HG02973 (cell line): Measurements from ENCODE around the gene MIS18A.
"Not testable (repeated sequence)": the region's sequence is repeated elsewhere in the genome, so short reads cannot be mapped to it uniquely, and the experiment has no call there.

Source experiments
- ATAC-seq: cut with Tn5 transposase; IDR thresholded peaks from one replicate; pipeline ENCODE4 v1.9.1; 2021; ENCODE audit warnings: moderate library complexity; ENCODE audit not compliant: unreplicated experiment

Gene MIS18A

DNA sequence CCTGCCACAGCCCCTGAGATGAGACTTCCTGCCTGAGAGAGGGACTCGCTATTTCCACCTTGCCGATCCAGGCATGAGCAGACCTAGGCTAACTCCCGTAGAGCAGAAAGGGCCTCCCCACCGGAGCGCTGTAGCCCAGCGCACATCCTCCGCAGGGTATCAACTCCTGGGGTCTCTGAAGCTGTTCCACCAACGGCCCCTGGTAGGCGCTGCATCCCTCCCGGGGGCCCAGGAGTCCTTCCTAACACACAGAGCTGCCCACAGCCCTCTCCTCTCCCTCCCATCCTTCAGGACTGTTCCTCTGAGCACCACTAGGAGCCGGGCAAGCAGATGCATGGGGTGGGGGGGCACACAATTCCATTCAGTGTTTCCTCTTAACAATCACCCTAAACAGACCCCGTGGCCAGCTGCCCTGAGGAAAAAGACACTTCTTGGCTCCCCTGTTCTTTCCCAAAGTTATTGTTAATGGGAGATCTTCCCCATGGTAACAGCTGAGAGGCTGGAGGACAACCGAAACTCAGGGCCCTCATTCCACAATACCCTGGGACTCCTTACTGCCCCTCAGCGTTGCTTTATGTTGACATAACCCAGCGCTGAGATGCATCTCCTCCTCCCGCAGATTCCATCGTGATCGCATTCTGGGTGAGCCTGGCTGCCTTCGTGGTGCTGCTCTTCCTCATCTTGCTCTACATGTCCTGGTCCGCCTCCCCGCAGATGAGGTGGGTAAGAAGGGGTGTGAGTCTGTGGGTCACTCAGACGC, 27.4 kb upstream of the MIS18A start:
- no peak for ATAC-seq

DNA sequence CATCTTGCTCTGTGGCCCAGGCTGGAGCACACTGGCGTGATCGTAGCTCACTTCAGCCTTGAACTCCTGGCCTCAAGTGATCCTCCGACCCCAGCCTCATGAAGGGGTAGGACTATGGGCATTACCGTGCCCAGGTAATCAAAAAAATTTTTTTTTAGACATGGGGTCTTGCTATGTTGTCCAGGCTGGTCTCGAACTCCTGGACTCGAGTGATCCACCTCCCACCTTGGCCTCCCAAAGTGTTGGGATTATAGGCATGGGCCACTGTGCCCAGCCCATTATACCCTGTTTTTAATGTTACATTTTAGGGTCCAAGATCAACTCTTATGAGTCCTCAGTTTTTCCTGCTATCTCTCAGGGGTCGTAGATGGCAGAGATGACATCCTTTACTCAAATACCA, 26.1 kb upstream of the MIS18A start:
- ATAC-seq, result no peak

DNA sequence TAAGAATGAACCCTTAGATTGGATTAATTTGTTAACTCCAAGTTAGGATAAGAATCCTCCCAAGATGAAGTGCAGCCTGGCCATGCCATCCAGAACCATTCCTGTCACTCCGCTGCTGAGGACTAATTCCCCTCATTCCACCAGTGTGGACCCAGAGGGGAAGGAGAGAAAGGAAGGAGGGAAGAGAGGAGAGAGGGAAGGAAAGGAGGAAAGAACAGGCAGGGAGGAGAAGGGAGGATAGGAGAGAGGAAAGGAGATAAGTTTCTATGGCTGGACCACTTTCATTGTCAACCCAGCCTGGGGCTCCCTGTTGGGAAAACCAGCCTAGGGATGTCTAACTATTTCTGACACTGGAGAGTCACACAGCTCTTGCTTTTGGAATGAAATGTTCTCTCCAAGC, 24.5 kb upstream of the MIS18A start:
- ATAC-seq, result no peak

DNA sequence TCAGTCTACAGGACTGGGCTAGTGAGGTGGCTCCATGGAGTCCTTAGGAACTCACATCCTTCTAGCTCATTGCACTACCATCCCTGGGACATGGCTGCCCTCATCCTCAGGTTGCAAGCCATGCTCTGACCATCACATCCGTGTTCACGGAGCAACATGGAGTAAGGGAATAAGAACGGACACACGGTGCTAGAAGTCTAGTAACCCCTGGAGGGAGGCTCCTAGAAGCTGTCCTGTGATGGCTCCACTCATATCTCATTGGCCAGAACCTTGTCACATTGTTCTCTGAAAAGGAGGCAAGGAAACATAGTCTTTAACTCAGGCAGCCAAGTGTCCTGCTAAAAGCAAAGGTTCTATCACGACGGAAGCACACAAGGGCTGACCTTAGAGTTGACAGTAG, 23.7 kb upstream of the MIS18A start:
- no peak for ATAC-seq

DNA sequence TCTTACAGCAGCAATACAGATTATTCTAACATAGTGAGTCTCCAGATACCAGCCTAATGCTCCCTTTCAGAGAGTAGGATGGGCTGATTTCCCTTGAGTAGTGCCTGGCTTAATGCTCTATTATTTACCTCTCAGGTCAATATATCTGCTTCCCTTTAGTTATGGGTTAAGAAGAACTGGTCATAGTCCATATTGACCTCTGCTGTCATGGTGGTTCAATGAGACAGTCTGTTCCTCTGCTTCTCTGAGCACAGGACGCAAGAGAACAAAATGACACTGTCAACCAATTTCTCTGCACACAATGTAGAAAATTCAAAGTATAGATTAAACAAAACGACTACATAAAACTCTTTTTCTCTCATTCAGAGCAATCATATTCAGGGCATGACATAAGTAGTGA, 22.7 kb upstream of the MIS18A start:
- ATAC-seq, result no peak

DNA sequence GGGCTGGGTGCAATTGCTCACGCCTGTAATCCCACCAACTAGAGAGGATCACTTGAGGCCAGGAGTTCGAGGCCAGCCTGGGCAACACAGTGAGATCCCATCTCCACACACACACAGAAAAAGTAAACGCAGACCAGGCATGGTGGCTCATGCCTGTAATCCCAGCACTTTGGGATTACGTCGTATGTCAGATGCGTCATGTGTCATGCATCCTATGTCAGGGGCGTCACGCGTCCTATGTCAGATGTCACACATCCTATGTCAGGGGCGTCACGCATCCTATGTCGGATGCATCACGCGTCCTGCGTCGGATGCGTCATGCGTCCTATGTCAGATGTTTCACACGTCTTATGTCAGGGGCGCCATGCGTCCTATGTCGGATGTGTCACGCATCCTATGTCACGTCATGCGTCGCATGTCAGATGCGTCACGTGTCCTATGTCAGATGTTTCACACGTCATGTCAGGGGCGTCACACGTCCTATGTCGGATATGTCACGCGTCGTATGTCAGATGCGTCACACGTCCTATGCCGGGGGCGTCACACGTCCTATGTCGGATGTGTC, 21.4 kb upstream of the MIS18A start:
- ATAC-seq, result no peak

DNA sequence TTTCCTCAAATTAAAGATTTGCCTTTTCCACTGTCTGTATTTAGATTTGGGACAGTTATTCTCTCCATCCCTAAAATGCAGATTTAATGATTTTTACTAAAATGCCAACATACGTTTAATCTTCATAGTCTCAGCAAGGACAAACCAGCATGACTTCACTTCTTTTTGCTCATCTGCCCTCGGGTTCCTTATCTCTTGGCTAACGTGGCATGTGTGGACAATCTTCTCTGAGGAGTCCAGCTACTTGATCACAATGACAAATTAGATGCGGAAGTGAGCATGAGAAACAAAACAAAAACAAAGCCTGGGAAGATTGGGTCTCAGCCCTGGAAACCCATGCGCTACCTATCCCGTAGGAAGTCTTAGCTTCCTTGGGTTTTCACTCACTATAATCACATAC, 20.8 kb upstream of the MIS18A start:
- no peak for ATAC-seq

DNA sequence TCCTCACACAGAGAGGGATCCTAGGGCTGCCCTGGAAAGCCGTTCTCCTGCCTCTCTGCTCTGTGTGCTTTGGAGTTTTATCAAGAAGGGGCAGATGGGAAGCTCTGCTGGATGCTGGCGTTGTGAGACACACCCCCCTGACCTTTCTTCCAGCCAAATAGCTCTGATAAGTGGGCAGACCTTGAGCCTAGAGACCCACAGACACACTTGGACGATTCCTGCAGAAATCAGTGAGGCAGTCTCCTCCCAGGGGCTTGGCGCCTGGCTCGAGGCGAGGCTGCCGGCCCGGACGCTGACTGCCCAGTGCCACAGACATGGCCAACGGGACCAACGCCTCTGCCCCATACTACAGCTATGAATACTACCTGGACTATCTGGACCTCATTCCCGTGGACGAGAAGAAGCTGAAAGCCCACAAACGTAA, 19.8 kb upstream of the MIS18A start, which contains the start of gene MRAP:
MRAP (plus strand) TSS at position 198 of the 424 bp plus-strand sequence; CDS start at position 315, 117 bp downstream.
- ATAC-seq, result no peak

DNA sequence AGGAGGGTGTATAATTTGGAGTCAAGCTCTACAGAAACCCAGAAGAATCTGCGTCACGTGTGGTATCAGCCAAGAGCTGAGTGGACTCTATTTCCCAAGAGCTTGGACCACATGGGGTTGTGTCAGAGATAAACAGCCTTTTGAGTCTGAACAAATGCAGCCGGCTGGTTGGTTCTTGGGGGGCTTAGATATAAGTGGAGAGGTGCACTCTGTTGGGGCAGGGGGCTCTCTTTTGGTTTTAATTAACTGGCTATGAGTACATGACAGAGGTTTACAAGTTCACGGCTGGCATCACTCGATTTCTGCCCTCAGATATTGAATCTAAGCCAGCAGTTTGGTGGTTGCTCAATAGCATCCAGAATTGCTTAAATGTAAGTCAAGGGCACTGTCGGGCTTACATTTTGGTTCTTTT, 19.3 kb upstream of the MIS18A start:
- ATAC-seq, result no peak

DNA sequence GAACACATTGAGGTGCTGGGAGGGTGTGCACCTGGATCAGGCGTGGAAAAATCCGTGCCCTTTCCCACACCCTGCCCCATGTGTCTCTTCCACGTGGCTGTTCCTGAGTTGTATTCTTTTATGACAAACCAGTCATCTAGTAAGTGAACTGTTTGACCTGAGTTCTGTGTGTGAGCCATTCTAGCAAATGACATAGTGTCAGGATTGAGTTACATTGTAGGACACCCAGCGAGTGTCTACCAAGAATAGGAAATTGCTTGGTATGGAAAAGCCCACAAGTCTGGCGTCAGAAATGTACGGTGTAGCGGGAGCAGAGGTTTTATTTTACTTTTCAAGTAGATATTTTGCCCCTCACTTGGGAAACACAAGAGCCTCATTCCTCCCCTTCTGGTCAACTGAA, 18.6 kb upstream of the MIS18A start:
- no peak for ATAC-seq

DNA sequence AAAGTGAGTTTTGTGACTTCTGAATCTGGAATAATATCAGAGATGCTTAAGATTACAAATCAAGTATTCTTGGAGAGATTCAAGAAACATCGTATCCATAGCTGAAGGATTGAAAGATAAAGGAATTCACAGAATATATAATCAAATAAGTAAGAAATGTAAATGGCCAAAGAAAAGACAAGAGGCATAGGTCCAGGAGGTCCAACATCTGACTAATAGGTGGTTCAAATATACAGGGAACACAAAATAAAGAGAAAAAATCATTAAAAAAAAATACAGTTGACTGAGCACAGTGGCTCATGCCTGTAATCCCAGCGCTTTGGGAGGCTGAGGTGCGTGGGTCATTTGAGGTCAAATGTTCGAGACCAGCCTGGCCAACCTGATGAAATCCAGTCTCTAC, 6.6 kb upstream of the MIS18A start:
- no peak for ATAC-seq

DNA sequence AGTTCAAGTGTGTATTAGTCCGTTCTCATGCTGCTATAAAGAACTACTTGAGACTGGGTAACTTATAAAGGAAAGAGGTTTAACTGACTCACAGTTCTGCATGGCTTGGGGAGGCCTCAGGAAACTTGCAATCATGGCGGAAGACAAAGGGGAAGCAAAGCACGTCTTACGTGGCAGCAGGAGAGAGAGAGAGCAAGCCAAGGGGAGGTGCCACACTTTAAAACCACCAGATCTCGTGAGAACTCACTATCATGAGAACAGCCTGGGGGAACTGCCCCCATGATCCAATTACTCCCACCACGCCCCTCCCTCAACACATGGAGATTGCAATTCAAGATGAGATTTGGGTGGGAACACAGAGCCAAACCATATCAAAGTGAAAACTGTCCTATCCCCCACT, 4.1 kb upstream of the MIS18A start:
- ATAC-seq, result no peak

DNA sequence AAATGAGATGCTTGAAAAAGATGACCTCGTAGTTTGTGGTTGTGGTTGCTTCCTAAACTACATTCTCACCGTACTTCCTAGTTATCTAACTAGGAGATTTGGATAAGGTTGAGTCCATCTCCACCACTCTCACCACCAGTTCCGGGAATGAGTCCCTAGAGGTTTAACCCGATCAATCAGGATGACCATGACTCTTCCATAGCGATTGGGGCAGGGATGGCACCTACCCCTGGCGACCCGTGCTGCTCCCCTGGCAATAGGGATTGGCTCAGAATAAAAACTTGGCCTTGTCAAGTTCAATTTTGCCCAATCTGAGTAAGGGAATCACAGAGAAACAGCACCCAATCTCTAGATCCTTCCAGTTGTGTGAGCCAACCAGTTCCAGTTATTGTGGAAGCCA, 2.7 kb upstream of the MIS18A start:
- no peak for ATAC-seq

DNA sequence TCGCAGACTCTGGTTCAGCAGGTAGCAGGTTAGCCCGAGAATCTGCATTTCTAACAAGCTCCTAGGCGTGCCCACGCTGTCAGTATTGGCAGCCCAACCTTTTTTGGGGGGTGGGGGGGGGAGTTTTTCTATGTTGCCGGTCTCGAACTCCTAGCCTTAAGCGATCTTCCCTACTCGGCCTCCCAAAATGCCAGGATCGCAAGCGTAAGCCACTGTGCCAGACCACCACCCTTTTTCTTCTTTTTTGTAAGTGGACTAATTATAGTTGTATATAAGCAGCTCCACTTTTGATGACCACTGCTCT, 480 bp upstream of the MIS18A start:
- no peak for ATAC-seq

DNA sequence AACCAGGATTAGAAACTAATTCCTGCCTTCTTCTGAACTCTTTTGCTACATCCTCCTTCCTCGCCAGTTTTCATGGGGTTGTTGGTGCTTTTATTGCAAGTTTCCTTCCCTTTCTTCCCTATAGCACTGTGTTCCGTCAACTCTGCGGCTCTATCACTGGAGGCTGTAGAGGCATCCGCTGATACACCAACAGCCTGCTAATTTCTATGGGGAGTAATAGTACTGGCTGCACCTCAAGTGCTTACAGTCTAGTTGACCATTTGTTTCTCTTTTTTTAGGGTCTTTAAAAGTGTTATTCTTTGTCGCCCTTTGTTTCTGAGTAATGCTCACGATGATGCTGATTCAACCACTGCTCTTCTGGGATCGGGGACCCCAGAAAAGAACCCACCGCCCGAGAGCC, 746 bp downstream of the MIS18A start:
- ATAC-seq, result no peak

DNA sequence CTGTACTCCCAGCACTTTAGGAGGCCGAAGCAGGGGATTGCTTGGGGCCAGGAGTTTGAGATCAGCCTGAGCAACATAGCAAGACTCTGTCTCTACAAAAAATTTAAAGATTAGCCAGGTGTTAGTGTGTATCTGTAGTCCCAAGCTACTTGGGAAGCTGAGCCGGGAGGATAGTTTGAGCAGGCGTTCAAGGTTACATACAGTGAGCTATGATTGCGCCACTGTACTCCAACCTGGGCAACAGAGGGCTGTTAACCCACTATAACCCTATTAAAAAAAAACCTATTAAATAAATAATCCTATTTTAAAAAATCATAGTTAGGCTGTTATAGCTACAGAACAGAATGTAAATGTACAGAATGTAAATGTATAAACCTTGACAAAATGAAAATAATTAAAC, 2.2 kb downstream of the MIS18A start:
- ATAC-seq, result no peak

DNA sequence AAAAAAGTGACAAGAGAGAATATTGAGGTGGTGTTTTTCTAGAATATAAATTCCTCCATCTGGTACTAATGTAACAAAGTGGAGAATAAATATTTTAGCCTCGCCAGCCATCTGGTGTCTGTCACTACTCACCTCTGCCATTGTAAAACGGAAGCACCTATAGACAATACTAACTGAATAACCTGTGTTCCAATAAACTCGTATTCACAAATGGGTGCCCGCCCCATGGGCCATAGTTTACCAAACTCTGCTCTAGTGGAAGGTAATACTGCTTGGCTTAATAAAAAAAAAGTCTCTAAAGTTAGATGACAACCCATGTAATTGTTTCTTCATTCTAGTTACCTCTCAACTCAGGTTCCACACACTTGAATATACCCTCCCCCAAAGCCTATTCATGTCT, 8.1 kb downstream of the MIS18A start:
- ATAC-seq, result no peak

DNA sequence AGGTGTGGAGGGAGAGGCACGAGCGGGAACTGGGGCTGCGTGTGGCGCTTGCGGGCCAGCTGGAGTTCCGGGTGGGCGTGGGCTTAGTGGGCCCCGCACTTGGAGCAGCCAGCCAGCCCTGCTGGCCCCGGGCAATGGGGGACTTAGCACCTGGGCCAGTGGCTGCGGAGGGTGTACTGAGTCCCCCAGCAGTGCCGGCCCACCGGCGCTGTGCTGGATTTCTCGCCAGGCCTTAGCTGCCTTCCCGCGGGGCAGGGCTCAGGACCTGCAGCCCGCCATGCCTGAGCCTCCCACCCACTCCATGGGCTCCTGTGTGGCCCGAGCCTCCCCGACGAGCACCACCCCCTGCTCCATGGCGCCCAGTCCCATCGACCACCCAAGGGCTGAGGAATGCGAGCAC, 13.5 kb downstream of the MIS18A start:
- ATAC-seq, result not testable (repeated sequence)

DNA sequence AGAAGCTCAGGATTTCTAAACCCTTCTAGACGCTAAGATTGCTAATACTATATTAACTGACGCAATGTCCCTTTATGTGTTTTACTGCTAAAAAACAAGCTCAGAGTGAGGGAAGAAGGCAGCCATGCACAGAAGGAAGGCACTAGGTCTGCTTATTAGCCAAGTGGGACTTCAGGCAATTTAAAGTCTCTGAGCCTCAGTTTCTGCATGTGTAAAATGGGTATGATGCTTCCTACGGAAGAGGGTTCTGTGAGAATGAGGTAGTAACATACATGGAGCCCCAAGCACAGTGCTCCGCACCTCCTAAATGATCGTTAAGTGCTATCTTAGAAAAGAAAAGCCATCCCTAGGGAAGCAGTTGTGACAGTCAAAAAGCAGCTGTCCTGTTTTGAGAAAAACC, 16.9 kb downstream of the MIS18A start:
- ATAC-seq, result no peak

DNA sequence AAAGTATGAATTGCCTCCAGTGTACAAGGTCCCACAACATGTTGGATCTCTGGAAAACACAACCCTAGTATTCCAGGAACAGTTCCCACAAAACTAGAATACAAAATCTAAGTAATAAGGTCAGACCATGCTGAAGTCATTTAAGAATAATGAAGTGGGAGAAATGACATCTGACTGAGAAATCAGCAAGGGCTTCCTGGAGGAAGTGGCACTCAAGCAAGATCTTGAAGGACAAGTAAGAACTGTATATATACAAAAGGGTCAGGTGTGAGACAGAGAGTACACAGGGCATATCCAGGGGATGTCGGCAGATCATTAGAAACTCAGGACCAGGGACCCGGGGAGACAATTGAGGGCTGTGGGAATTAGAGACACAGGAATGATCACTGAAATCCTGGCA, 18.7 kb downstream of the MIS18A start:
- ATAC-seq, result no peak

DNA sequence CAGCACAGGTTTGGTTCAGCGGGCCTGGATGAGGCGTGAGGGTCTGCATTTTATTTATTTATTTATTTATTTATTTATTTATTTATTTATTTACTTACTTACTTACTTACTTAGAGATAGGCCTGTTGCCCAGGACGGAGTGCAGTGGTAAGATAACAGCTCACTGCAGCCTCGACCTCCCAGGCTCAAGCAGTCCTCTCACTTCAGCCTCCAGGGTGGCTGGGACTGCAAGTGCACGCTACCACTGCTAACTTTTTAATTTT, 20.1 kb downstream of the MIS18A start:
- ATAC-seq, result not testable (repeated sequence)

DNA sequence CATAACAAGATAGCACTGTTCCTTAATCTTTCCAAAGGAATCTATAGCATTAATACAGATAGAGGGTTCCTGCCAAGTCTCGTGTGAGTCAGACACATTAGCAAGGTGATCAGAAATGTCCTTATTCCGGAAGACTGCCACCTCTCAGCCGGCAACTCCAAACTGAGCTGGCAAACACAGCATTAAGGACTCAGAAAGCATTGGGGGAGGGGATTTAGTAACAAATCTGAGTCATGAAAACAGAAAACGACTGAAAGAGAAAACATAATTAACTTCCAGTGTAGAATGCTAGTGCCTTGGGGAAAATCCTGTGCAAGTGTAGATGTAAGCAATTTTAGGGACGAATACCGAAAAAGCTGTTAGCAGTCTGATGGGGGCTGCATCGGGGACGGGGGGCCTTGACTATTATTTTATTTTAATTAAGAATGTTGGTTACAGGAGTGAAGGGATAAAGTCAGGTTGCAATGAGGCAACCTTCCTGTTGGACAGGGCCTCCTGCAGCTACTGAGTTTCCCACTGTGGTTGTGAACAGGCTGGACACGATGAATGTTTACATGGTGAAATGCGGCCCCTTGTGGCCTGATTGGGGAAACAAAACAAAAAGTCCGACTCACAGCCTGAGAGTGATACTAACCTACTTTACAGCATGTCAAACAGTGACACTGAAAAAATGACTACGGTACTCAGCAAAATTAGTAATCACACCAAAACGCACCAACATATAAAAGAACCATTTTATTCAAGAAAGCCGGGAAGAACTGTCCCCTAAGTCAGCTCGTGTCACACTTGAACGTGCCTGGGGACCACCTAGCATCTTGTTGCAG, 20.7 kb downstream of the MIS18A start:
- no peak for ATAC-seq
